IPS-20b (cell line): Measurements from ENCODE around the gene PARP14.
"Not testable (repeated sequence)": the region's sequence is repeated elsewhere in the genome, so short reads cannot be mapped to it uniquely, and the experiment has no call there.

Experiments used
- H3K27ac ChIP-seq: one replicate; pipeline ENCODE4 v1.5.1; 2013; ENCODE audit warnings: low read length
- H3K27me3 ChIP-seq: 2 replicates; pipeline ENCODE4 v1.6.1; 2013; ENCODE audit warnings: mild to moderate bottlenecking, low read length, inconsistent platforms; ENCODE audit not compliant: insufficient read depth
- H3K36me3 ChIP-seq: 2 replicates; pipeline ENCODE4 v1.6.1; 2013; ENCODE audit warnings: low read depth, mild to moderate bottlenecking, inconsistent platforms, low read length, moderate library complexity; ENCODE audit not compliant: insufficient read depth
- H3K4me1 ChIP-seq: 2 replicates; pipeline ENCODE4 v1.6.1; 2013; ENCODE audit warnings: mild to moderate bottlenecking, control low read depth, inconsistent platforms, low read length, moderate library complexity; ENCODE audit not compliant: insufficient read depth
- H3K4me3 ChIP-seq: 2 replicates; pipeline ENCODE4 v1.5.1; 2013; ENCODE audit warnings: mild to moderate bottlenecking, low read length, inconsistent platforms
- H3K9ac ChIP-seq: 2 replicates; pipeline ENCODE4 v1.6.1; 2013; ENCODE audit warnings: low read depth, mild to moderate bottlenecking, inconsistent platforms, low read length, moderate library complexity
- H3K9me3 ChIP-seq: 2 replicates; pipeline ENCODE4 v1.6.1; 2013; ENCODE audit warnings: mild to moderate bottlenecking, low read depth, low read length, inconsistent platforms; ENCODE audit not compliant: insufficient read depth

PARP14 gene

DNA sequence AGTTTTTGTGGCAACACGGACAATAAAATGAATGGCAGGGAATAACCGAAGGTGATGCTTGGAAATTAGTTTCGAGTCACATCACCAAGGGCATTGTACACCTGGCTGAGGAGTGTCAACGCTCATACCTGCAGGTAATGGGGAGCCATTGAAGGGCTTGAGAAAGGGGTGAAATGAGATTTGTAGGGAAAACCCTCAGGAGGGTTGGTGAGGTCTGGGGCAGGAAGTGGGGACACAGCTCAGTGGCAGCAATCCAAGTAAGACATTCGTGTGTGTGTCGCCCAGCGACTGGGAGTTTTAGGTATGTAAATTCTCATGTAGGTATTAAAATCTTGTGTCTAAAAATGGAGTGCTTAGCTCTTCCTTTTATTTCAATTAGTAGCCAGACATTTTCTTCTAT lies 14.3 kb downstream of the PARP14 start:
- Histone ChIP-seq H3K4me3 (no peak overlapping the region), H3K27me3 (no peaks in the 10 kb centered on the region), H3K4me1 (no peaks in the 10 kb centered on the region), H3K27ac (no peak overlapping the region), H3K9ac (no peak overlapping the region), H3K36me3 (peaks cover 24% of the 10 kb centered on the region; the same call in 1 of the 2 replicates), H3K9me3 (no peaks in the 10 kb centered on the region)

GRCh38 chr3:122695927-122696561 lies 15.4 kb downstream of the PARP14 start:
- H3K36me3 ChIP-seq, result peaks cover 27% of the 10 kb centered on the region; the same call in 1 of the 2 replicates

DNA sequence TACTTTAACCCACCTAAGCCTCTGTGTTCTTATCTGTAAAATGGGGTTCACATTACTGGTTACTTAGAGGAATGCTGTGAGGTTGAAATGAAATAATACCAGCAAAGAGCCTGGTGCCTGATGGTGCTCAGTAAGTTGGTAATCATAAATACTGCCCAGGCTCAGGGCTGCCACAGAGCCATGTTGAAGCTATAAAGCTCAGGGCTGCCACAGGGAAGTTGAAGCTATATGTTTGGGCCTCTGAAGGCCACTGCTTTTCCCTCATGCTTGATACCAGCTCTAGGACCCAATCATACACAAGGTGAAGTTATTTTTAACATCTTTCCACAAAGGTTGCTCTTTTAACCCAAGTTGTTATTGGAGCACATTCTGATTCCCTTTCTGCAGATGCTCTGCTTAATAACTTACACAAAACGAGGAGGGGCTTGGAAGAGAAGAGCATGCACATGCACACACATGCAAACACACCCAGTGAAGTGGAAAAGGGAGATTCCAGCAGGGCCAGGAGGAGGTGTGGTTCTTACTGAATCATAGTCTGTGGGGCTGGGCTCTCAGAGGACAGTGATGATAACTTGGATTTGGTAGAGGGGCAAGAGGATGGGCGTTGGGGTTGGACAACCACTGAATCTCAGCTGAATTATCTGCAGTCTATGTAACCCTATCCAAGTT lies 17.4 kb downstream of the PARP14 start:
- no peak overlapping the region for H3K27ac ChIP-seq
- H3K36me3 ChIP-seq, result peaks cover 18% of the 10 kb centered on the region; the same call in 1 of the 2 replicates
- no peaks in the 10 kb centered on the region for H3K27me3 ChIP-seq
- no peaks in the 10 kb centered on the region for H3K4me1 ChIP-seq
- H3K4me3 ChIP-seq, result no peak overlapping the region
- H3K9ac ChIP-seq, result no peak overlapping the region
- H3K9me3 ChIP-seq, result no peaks in the 10 kb centered on the region

More at GRCh38 chr3:122695927-122696561, 15.4 kb downstream of the PARP14 start:
- H3K27me3 ChIP-seq, result no peaks in the 10 kb centered on the region
- H3K9ac ChIP-seq, result no peak overlapping the region
- no peak overlapping the region for H3K4me3 ChIP-seq
- no peaks in the 10 kb centered on the region for H3K9me3 ChIP-seq
- H3K27ac ChIP-seq, result no peak overlapping the region
- no peaks in the 10 kb centered on the region for H3K4me1 ChIP-seq

GRCh38 chr3:122700193-122700592 lies 19.6 kb downstream of the PARP14 start:
- Histone ChIP-seq H3K4me1 (no peaks in the 10 kb centered on the region), H3K27me3 (no peaks in the 10 kb centered on the region), H3K27ac (no peak overlapping the region), H3K9ac (no peak overlapping the region), H3K9me3 (no peaks in the 10 kb centered on the region), H3K4me3 (no peak overlapping the region), H3K36me3 (peaks cover 16% of the 10 kb centered on the region; the same call in 1 of the 2 replicates)

DNA sequence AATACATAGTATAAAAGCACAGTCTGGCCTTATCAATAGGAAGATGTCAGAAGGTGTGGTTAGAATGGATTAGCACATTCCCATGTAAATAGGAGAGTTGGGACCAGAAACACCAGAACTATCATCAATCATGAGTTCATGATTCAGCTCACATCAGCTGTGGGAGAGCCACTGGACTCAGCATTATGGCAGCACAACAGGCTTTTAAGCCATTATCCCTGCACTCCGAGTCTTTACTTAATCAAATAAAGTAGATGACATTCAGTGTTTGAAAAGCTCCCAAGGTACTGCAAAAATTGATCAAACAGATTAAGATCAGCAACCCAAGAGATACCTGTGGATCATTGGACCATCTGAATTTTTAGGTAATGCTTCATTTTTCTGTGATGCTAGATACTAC lies 24.7 kb downstream of the PARP14 start:
- H3K27ac ChIP-seq, result no peak overlapping the region
- H3K4me3 ChIP-seq, result no peak overlapping the region
- H3K36me3 ChIP-seq, result no peaks in the 10 kb centered on the region

GRCh38 chr3:122710616-122711251 lies 30.1 kb downstream of the PARP14 start:
- H3K27me3 ChIP-seq, H3K4me3 ChIP-seq, H3K4me1 ChIP-seq, H3K9ac ChIP-seq, H3K9me3 ChIP-seq, H3K27ac ChIP-seq: not testable (repeated sequence)
- peaks cover 12% of the 10 kb centered on the region for H3K36me3 ChIP-seq

More for the DNA sequence above, 24.7 kb downstream of the PARP14 start:
- Histone ChIP-seq H3K27me3 (no peaks in the 10 kb centered on the region), H3K9me3 (no peaks in the 10 kb centered on the region), H3K9ac (no peak overlapping the region), H3K4me1 (no peaks in the 10 kb centered on the region)

DNA sequence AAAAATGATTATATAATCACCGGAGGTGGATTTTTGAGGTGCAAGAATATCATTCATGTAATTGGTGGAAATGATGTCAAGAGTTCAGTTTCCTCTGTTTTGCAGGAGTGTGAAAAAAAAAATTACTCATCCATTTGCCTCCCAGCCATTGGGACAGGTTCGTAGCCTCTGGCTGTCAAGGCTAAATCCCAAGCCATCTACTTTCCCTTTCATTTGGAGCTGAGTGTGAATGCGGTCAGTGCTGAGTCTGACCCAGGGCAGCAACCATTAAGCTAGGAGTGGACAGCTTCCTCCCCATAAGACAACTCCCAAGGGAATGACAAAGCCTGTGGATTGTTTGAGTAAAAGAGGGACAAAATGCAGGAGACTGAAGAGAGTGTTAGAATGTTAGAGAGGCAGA lies 33.6 kb downstream of the PARP14 start:
- Histone ChIP-seq H3K4me1 (no peaks in the 10 kb centered on the region), H3K36me3 (peaks cover 25% of the 10 kb centered on the region), H3K4me3 (no peak overlapping the region), H3K27ac (no peak overlapping the region), H3K9ac (no peak overlapping the region), H3K9me3 (no peaks in the 10 kb centered on the region), H3K27me3 (no peaks in the 10 kb centered on the region)

DNA sequence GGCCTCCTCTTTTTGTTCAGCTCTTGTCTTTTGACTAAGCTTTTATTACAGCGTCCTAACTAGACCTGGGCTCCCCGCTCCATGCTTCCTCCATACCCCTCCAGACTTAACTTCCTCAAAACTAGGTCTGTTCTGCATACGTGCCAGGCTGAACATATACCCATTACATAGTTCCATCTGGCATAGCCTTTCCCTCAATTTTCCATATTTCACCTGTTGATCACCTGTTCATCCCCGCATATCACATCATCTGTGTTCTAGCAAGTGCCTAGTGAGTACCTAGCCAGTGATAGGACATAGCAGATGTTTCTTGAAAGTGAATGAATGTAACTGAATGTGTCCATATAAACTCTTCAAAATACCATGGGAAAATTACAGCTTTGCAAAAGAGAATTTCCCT lies 36.0 kb downstream of the PARP14 start:
- Histone ChIP-seq H3K27ac (no peak overlapping the region), H3K4me1 (no peaks in the 10 kb centered on the region), H3K9ac (no peak overlapping the region), H3K4me3 (no peak overlapping the region), H3K27me3 (no peaks in the 10 kb centered on the region), H3K9me3 (no peaks in the 10 kb centered on the region), H3K36me3 (peaks cover 34% of the 10 kb centered on the region)

DNA sequence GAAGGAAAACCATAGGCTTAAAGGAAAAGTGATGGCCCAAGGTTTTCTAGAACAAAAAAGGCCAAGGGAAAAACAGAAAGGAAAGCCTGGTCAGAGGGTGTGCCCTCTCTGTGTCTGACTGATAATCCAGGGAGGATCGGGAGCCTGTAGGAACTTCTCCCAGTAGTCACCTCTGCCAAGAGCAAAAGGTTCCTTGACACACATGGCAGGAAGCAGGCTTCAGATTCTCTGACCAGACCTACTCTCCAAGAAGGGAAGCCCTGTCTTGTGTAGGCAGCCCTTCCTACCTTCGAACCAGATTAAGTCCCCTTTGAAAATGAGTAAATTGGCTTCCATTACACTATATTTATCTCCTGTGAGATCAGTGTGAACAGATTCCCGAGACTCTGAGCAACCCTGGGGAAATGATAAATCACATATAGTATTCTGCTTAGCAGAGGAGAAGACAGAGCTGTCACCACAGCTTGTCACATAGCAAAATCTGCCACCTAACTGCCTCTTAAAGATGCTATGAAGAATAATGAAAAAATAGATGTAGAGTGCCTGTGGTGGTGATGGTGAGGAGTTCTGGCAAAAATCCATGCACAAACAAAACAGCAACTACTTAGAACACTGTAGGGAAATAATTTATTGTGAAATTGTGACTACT lies 38.8 kb downstream of the PARP14 start:
- Histone ChIP-seq H3K4me3 (no peak overlapping the region), H3K9me3 (no peaks in the 10 kb centered on the region), H3K9ac (no peak overlapping the region), H3K27me3 (no peaks in the 10 kb centered on the region), H3K36me3 (peaks cover 26% of the 10 kb centered on the region; the same call in 1 of the 2 replicates), H3K27ac (no peak overlapping the region), H3K4me1 (no peaks in the 10 kb centered on the region)

DNA sequence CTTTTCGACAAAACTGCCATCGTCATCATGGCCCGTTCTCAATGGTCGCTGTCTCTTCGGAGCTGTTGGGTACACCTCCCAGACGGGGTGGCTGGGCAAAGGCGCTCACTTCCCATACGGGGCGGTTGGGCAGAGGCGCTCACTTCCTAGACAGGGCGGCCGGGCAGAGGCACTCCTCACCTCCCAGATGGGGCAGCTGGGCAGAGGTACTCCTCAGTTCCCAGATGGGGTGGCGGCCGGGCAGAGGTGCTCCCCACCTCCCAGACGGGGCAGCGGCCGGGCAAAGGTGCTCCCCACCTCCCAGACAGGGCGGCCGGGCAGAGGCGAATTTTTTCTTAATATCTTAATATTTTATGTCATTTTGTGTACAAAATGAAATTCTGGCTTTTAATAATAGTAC lies 44.5 kb downstream of the PARP14 start:
- no peak overlapping the region for H3K27ac ChIP-seq
- no peak overlapping the region for H3K9ac ChIP-seq
- peaks cover 5% of the 10 kb centered on the region; the same call in 1 of the 2 replicates for H3K36me3 ChIP-seq
- no peaks in the 10 kb centered on the region for H3K4me1 ChIP-seq
- no peak overlapping the region for H3K4me3 ChIP-seq
- no peaks in the 10 kb centered on the region; the same call in 1 of the 2 replicates for H3K9me3 ChIP-seq
- no peaks in the 10 kb centered on the region for H3K27me3 ChIP-seq

- no peaks in the 10 kb centered on the region for H3K27me3 ChIP-seq
- no peak overlapping the region for H3K4me3 ChIP-seq
- H3K4me1 ChIP-seq, result no peaks in the 10 kb centered on the region
- H3K27ac ChIP-seq, result no peak overlapping the region
- H3K9ac ChIP-seq, result no peak overlapping the region
- H3K9me3 ChIP-seq, result peaks cover 5% of the 10 kb centered on the region
- no peaks in the 10 kb centered on the region for H3K36me3 ChIP-seq
These were observed 46.7 kb downstream of the PARP14 start for GRCh38 chr3:122727294-122727693.
